NCI-H82 (cell line): ENCODE results near the gene IER5.

Source experiments
- DNase-seq: peaks from one replicate; lab custom pipeline; 2025; lab: John Stamatoyannopoulos, UW

The IER5 gene

GRCh38 chr1:181135437-181135731, 46.9 kb downstream of the IER5 start:
- DNase-seq = peak; percentile 28

- no peak for DNase-seq
These were observed 47.6 kb downstream of the IER5 start for GRCh38 chr1:181135815-181136737.

GRCh38 chr1:181136738-181137122, 48.2 kb downstream of the IER5 start:
- DNase-seq = no peak

- no peak for DNase-seq
These were observed 48.8 kb downstream of the IER5 start for GRCh38 chr1:181137217-181137743.

- no peak for DNase-seq
These were observed 51.1 kb downstream of the IER5 start for GRCh38 chr1:181139631-181140061.

- no peak for DNase-seq
These were observed 51.9 kb downstream of the IER5 start for GRCh38 chr1:181140398-181140797.

- DNase-seq = no peak
These were observed 52.4 kb downstream of the IER5 start for GRCh38 chr1:181140891-181141290.

GRCh38 chr1:181141431-181141910, 53.0 kb downstream of the IER5 start:
- no peak for DNase-seq
